ENCODE results near the gene GABRR3.

GABRR3 gene

DNA sequence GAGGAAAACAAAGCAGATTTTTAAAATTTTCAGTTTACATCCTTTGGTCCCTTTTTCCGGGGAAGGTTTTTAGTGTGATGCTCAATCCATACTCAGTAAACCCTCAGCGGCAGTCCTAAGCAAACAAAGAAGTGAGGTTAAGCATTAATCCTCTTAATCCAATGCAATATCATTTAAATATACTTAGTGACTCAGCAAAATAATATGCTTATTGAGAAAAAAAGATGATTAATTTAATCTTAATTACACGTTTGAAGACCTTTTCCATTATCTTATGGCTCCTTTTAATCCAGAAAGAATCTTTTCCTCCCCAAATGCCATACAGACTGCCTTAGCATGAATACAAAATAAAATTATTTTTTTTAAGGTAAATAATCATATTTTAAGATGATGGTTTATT lies at the start of gene GABRR3:
Gene GABRR3 (minus strand): TSS at position 108 of the 400 bp plus-strand sequence. CDS start 328 bp downstream, outside the sequence.
- DNase-seq: no peak

GRCh38 chr3:98073486-98073885 lies 38.4 kb upstream of the GABRR3 start:
- no peak for DNase-seq

DNA sequence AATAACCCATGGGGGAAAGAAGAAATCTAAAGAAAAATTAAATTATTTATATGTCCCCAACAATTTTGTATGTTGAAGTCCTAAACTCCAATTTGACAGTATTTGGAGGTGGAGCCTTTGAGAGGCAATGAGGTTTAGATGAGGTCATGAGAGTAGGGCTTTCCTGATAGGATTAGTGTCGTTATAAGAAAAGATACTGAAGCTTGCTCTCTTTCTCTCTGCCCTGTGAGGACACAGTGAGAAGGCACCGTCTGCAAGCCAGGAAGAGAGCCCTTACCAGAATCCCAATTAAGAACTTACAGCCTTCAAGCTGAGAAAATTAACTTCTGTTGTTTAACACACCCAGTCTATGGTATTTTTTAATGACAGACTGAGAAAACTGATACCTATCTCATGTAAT lies 35.7 kb upstream of the GABRR3 start:
- no peak for DNase-seq

GRCh38 chr3:98068824-98069223 lies 33.7 kb upstream of the GABRR3 start:
- DNase-seq: no peak

GRCh38 chr3:98058244-98058960 lies 23.3 kb upstream of the GABRR3 start:
- no peak for DNase-seq

DNA sequence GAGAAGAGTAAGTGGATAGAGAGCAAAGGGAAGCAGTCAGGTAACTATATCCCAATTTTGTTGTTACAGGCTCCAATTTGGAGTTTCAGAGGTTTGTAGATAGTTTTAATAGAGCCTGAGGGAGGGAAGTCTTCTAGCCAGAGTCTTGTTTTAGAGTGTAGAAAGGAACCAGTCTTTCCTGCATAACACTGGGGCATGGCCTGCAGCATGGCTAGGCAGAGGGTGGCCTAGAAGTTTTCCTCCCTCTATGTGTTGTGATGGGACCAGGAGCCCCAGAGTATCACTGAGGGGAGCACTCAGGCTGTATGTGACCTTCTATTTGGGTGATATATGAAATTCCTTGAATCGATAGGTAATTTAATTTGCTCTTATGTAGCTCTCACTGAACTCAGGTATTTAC lies 22.5 kb upstream of the GABRR3 start:
- DNase-seq: no peak

- no peak for DNase-seq
Observed at GRCh38 chr3:98056035-98056434, 20.9 kb upstream of the GABRR3 start.

DNA sequence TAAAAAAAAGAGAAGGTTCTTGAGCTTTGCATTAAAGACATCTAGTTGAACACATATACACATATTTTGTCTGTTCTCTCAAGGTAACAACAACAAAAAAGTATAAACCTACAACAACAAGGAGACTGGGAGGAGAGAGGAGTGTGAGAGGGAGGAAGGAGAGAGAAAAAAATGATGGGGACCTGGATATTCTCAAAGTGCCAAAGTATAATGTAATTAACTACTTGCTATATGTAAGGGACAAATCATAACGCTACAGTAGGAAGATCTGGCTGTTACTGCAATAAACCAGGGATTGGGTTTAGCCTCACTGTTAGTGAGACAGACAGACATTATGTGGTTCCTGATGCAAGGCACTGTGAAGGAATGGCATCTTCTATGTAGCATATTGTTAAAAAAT lies 14.2 kb upstream of the GABRR3 start:
- DNase-seq: no peak

DNA sequence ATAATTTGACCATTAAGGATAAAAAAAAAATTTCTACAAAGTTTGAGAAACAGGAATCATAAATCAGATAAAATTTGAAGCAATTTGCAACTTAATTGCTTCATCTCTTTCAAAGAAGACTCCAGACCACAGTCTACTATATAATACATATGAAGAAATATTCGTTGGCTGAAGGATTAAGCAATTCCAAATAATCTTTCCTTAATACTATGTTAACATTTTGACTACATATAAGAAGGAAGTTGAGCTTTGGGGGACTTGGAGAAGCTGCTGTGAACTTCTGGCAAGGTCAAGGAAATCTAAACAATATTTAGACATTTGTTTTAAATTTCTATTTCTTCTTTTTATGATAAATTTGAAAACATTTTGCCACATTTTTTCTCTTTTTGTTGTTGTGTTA lies 13.5 kb upstream of the GABRR3 start:
- DNase-seq: no peak

GRCh38 chr3:98041350-98041749 lies 6.2 kb upstream of the GABRR3 start:
- no peak for DNase-seq

GRCh38 chr3:98039322-98040024 lies 4.4 kb upstream of the GABRR3 start:
- DNase-seq: peak; percentile 61

GRCh38 chr3:98038876-98039275 lies 3.8 kb upstream of the GABRR3 start:
- DNase-seq: no peak

DNA sequence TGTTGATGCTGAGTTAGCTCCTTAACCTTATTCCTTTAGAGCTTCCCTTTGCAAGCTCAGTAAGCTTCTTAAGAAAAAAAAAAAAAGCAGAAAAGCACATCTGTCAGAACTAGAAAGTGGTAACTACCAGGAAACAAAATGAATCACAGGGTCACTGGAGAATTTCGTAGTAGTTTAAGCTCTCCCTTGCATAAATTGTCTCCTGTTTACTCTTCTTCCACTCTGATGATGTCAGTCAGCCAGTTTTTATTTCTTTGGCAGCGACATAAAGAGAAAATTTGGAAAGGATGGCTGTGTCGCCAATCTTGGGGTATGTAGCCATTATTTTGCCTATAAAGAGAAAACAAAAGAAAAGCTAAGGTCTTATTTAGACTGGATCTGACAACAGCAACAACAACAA lies 3.2 kb upstream of the GABRR3 start:
- no peak for DNase-seq

- DNase-seq: no peak
Observed at GRCh38 chr3:98034486-98034885, 629 bp downstream of the GABRR3 start.

- no peak for DNase-seq
Observed at GRCh38 chr3:98034036-98034435, 1.1 kb downstream of the GABRR3 start.

DNA sequence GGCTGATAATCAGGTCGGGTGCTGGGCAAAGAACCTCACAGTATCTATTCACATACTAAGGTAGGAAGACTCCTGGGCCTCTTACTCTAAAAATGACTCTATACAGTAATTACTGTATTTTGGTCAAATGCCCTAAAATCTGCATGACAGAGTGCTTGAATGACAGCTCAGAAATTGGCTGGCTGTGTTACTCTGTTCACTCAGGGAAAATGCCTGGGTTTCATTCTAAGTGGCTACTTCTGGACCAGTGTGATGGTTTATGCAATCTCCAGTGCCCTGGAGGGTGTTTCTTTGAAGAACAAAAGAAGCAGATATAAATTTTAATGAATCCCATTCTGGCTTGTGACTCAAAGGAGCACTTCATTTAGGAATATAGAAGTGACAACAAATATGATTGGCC lies 2.2 kb downstream of the GABRR3 start:
- DNase-seq: no peak

GRCh38 chr3:98032265-98032664 lies 2.9 kb downstream of the GABRR3 start:
- no peak for DNase-seq

- no peak for DNase-seq
Observed at GRCh38 chr3:98029083-98029482, 6.0 kb downstream of the GABRR3 start.

- peak; percentile 61 for DNase-seq
Observed at GRCh38 chr3:98027085-98027446, 8.0 kb downstream of the GABRR3 start.

GRCh38 chr3:98026425-98027084 lies 8.6 kb downstream of the GABRR3 start:
- no peak for DNase-seq

DNA sequence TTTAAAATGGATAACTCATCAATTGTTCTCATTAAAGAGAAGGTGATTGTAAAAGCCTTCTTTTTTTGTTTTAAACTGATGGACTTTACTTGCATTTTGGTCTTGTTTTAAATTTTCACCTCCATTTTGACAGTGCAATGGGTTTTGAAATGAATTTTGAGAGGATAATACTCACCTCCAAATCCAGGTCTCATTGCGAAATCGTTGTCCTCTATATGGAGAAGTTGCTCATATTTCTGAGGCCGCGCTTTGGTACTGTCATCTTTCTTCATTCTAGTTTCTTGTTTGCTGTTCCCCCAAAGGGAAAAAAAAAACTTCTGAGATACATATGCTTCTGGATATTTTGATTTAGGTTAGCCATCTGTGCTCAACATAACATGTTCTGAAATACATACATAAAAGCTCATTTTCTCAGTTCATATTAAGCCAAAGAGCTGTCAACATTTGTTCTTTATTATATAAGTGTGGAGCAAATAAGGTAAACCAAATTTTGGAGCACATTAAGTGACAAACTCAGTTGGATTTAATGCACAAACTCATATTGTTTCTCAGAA lies 9.6 kb downstream of the GABRR3 start:
- no peak for DNase-seq

DNA sequence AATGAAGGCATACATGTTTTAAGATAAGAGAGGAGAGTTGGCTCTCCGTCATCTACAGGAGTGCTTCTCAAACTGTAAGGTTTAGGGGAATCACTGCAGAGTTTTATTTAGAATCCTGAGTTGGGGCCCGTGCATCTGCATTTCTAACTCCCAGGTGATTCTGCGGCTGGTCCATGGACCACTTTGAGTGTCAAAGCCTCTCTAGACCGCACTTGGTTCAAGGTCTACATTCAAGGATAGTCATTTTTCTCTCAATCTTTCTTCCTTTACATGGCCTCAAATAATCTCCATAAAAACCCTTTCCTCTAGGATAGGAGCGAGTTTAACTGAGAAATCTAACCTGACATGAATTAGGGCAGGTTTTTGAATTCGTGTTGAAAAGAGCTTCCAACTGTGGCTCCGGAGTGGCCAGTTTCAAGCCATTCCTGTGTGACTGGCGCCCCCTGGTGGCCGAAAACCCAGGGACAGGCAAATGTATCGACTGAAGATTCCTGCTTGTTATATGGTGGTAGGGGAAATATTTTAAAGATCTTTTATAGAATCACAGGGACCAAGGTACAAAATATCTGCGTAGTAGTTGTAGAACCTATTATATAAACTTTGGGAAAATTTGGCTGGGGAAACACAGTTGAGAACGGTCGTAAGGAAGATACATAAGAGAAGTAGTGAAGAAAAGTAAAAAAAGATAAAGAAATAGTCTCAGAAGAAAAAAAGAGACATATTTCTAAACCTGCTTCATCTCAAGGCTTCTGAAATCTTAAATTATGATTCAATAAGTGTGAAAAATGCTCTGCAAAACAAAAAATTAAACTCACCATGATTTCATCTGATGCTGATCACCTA lies 11.9 kb downstream of the GABRR3 start:
- peak; percentile 55 for DNase-seq
